Neural progenitor cell (in vitro differentiated cells): Measurements from ENCODE around the gene CD248.

ENCODE experiments used
- CTCF ChIP-seq: fragments of 200-600 bp; sonication (generic); IDR thresholded peaks from 2 replicates; pipeline ENCODE4 v1.5.1; 2017; ENCODE audit warnings: antibody characterized with exemption, mild to moderate bottlenecking
- EZH2 ChIP-seq: fragments of 200-600 bp; sonication (generic); IDR thresholded peaks from 2 replicates; pipeline ENCODE4 v1.6.1; 2017; ENCODE audit warnings: antibody characterized with exemption, mild to moderate bottlenecking, moderate library complexity
- EZH2phosphoT487 ChIP-seq: fragments of 200-600 bp; sonication (generic); IDR thresholded peaks from 2 replicates; pipeline ENCODE4 v1.6.1; 2017; ENCODE audit warnings: antibody characterized with exemption

- no peak for TF ChIP-seq CTCF
- TF ChIP-seq EZH2, result no peak
- TF ChIP-seq EZH2phosphoT487, result no peak
Measured at GRCh38 chr11:66284526-66285078, 32.2 kb downstream of the CD248 start.
